HFFc6 (cell line): ENCODE measurements around the gene TPST2. TPM values are rescaled to one million over a fixed set of nuclear protein-coding genes. Genes with fewer than 3 reads are reported as not detected.

Experiments used
- DNase-seq: peaks from one replicate; pipeline ENCODE4 v3.0.0-alpha.2; 2018
- H3K27ac Mint-ChIP-seq: 2 replicates; pipeline ENCODE4 v1.8.0; 2020; ENCODE audit warnings: mild to moderate bottlenecking, mixed read lengths
- H3K27me3 Mint-ChIP-seq: 2 replicates; pipeline ENCODE4 v1.8.0; 2021; ENCODE audit warnings: mild to moderate bottlenecking, moderate library complexity, mixed read lengths; ENCODE audit not compliant: insufficient read depth
- H3K36me3 Mint-ChIP-seq: 2 replicates; pipeline ENCODE4 v1.8.0; 2021; ENCODE audit warnings: low read depth, mixed read lengths
- H3K4me1 Mint-ChIP-seq: 2 replicates; pipeline ENCODE4 v1.8.0; 2020; ENCODE audit warnings: low read depth, mixed read lengths
- H3K4me3 Mint-ChIP-seq: 2 replicates; pipeline ENCODE4 v1.8.0; 2020; ENCODE audit warnings: mild to moderate bottlenecking, moderate library complexity, mixed read lengths
- H3K9me3 Mint-ChIP-seq: 2 replicates; pipeline ENCODE4 v1.8.0; 2020; ENCODE audit warnings: mild to moderate bottlenecking, mixed read lengths
- CTCF ChIP-seq: fragments of 200-600 bp; sonication (generic); IDR thresholded peaks from 2 replicates; pipeline ENCODE4 v1.5.0; 2021; ENCODE audit warnings: antibody characterized with exemption, mild to moderate bottlenecking
- total RNA-seq, 6 experiments: library from RNA; stranded (reverse); fragmentation: NEBNext Ultra II Directional; extraction: Animal tissue kit (Norgen Biotek cat#: 25700); gene quantifications; 2 replicates in 1 of 6; 3 replicates in 5 of 6; pipeline ENCODE4 v1.2.3, GENCODE V29; 2021

TPST2 gene
- total RNA-seq, 6 experiments from 2014 or later = 66.8 to 75.5 (median 73.8) TPM

GRCh38 chr22:26585104-26585790 is 4.7 kb downstream of the TPST2 start:
- peak; percentile 45; the same call in 1 of the 2 replicates for TF ChIP-seq CTCF
- Mint-ChIP-seq H3K4me1 (peaks cover 61% of the 10 kb centered on the region), H3K9me3 (no peaks in the 10 kb centered on the region), H3K36me3 (peaks cover 23% of the 10 kb centered on the region; the same call in 1 of the 2 replicates), H3K27ac (peak overlapping the region; percentile 84), H3K4me3 (peak overlapping the region; percentile 63), H3K27me3 (no peaks in the 10 kb centered on the region; the same call in 1 of the 2 replicates)
- peak; percentile 90 for DNase-seq

- no peaks in the 10 kb centered on the region for H3K9me3 Mint-ChIP-seq
- no peak for DNase-seq
- peaks cover 64% of the 10 kb centered on the region for H3K4me1 Mint-ChIP-seq
- H3K36me3 Mint-ChIP-seq = peaks cover 25% of the 10 kb centered on the region; the same call in 1 of the 2 replicates
- H3K27ac Mint-ChIP-seq = peak overlapping the region; percentile 84
- peaks cover 2% of the 10 kb centered on the region for H3K27me3 Mint-ChIP-seq
- TF ChIP-seq CTCF = no peak
- peak overlapping the region; percentile 39 for H3K4me3 Mint-ChIP-seq
These were observed 5.9 kb downstream of the TPST2 start for GRCh38 chr22:26584010-26584409.

GRCh38 chr22:26581633-26582168 is 8.2 kb downstream of the TPST2 start:
- no peak for DNase-seq
- Mint-ChIP-seq H3K36me3 (peaks cover 27% of the 10 kb centered on the region; the same call in 1 of the 2 replicates), H3K27ac (no peak overlapping the region; the same call in 1 of the 2 replicates), H3K9me3 (no peaks in the 10 kb centered on the region), H3K4me1 (peaks cover 51% of the 10 kb centered on the region), H3K27me3 (peaks cover 2% of the 10 kb centered on the region), H3K4me3 (no peak overlapping the region)
- TF ChIP-seq CTCF = no peak

GRCh38 chr22:26581026-26581425 is 8.9 kb downstream of the TPST2 start:
- DNase-seq = no peak
- H3K9me3 Mint-ChIP-seq = no peaks in the 10 kb centered on the region
- peaks cover 51% of the 10 kb centered on the region for H3K4me1 Mint-ChIP-seq
- no peak overlapping the region for H3K4me3 Mint-ChIP-seq
- H3K36me3 Mint-ChIP-seq = peaks cover 33% of the 10 kb centered on the region
- peak overlapping the region; percentile 50 for H3K27ac Mint-ChIP-seq
- H3K27me3 Mint-ChIP-seq = peaks cover 2% of the 10 kb centered on the region
- no peak for TF ChIP-seq CTCF

GRCh38 chr22:26580240-26580962 is 9.5 kb downstream of the TPST2 start:
- no peaks in the 10 kb centered on the region for H3K9me3 Mint-ChIP-seq
- H3K36me3 Mint-ChIP-seq = peaks cover 33% of the 10 kb centered on the region
- peaks cover 46% of the 10 kb centered on the region for H3K4me1 Mint-ChIP-seq
- H3K4me3 Mint-ChIP-seq = no peak overlapping the region
- H3K27me3 Mint-ChIP-seq = peaks cover 2% of the 10 kb centered on the region
- H3K27ac Mint-ChIP-seq = peak overlapping the region; percentile 42; the same call in 1 of the 2 replicates
- DNase-seq = no peak
- no peak for TF ChIP-seq CTCF
